SK-N-SH (cell line): ENCODE data around the gene CHST15. TPM values are rescaled to one million over a fixed set of nuclear protein-coding genes. Genes with fewer than 3 reads are reported as not detected.

Experiments
- CTCF ChIA-PET: fragments of 300-600, 350-600 bp; formaldehyde crosslinking; extraction: SDS; loops from one replicate; lab custom pipeline; 2021; lab: Yijun Ruan, JAX
- POLR2A ChIA-PET: fragments of 350-600 bp; sonication (Branson Sonifier 250); formaldehyde crosslinking; extraction: SDS; loops from one replicate; lab custom pipeline; 2020; ENCODE audit warnings: antibody characterized with exemption, inconsistent platforms; lab: Yijun Ruan, JAX
- DNase-seq: peaks from one replicate; pipeline ENCODE4 v3.0.0; 2012
- H2AFZ ChIP-seq: fragments of 200-600 bp; sonication (generic); 2 replicates; pipeline ENCODE4 v1.8.1; 2016; ENCODE audit warnings: antibody characterized with exemption, mild to moderate bottlenecking, low read depth
- H3F3A ChIP-seq: fragments of 200-600 bp; sonication (generic); replicated peaks from 2 replicates; pipeline ENCODE3; 2016; ENCODE audit warnings: antibody characterized with exemption, mild to moderate bottlenecking; ENCODE audit not compliant: insufficient read depth
- H3K27ac ChIP-seq, 2 experiments: fragments of 200-500 bp in 1 of 2; fragments of 200-600 bp in 1 of 2; sonication (Bioruptor generic) in 1 of 2; sonication (generic), shearing (Covaris generic) in 1 of 2; 2 replicates each; pipeline versions ENCODE4 v1.5.1 to v1.6.1; 2014 to 2016; ENCODE audit warnings: low read depth in 2 of 2, inconsistent platforms in 1 of 2, low read length in 1 of 2, mild to moderate bottlenecking in 1 of 2, mixed read lengths in 1 of 2
- H3K27me3 ChIP-seq: fragments of 200-600 bp; sonication (generic), shearing (Covaris generic); 2 replicates; pipeline ENCODE4 v1.6.1; 2016; ENCODE audit warnings: mixed run types; ENCODE audit not compliant: insufficient read depth
- H3K36me3 ChIP-seq, 2 experiments: fragments of 200-500 bp in 1 of 2; fragments of 200-600 bp in 1 of 2; sonication (Bioruptor generic) in 1 of 2; sonication (generic) in 1 of 2; replicated peaks in 1 of 2; 2 replicates each; pipeline versions ENCODE3 to v1.5.1; 2014 to 2016; ENCODE audit warnings: low read length in 1 of 2, mild to moderate bottlenecking in 1 of 2; ENCODE audit not compliant: insufficient read depth in 2 of 2, control insufficient read depth in 1 of 2
- H3K4me1 ChIP-seq, 2 experiments: fragments of 200-500 bp in 1 of 2; fragments of 200-600 bp in 1 of 2; sonication (Bioruptor generic) in 1 of 2; sonication (generic), shearing (Covaris generic) in 1 of 2; 2 replicates each; pipeline versions ENCODE4 v1.5.1 to v1.6.1; 2014 to 2016; ENCODE audit warnings: low read depth in 1 of 2, low read length in 1 of 2, mixed run types in 1 of 2; ENCODE audit not compliant: insufficient read depth in 2 of 2, control insufficient read depth in 1 of 2
- H3K4me2 ChIP-seq: fragments of 200-600 bp; sonication (generic), shearing (Covaris generic); 2 replicates; pipeline ENCODE4 v1.6.1; 2017; ENCODE audit warnings: mixed run types
- H3K4me3 ChIP-seq, 2 experiments: fragments of 200-500 bp in 1 of 2; fragments of 200-600 bp in 1 of 2; sonication (Bioruptor generic) in 1 of 2; sonication (generic), shearing (Covaris generic) in 1 of 2; 2 replicates each; pipeline versions ENCODE4 v1.5.1 to v1.8.1; 2014 to 2016; ENCODE audit warnings: low read depth in 2 of 2, inconsistent platforms in 1 of 2, low read length in 1 of 2, mild to moderate bottlenecking in 1 of 2, mixed read lengths in 1 of 2, moderate library complexity in 1 of 2
- H3K79me2 ChIP-seq: fragments of 200-600 bp; sonication (generic); 2 replicates; pipeline ENCODE4 v1.8.1; 2017; ENCODE audit warnings: mild to moderate bottlenecking; ENCODE audit not compliant: insufficient read depth
- H3K9ac ChIP-seq: fragments of 200-600 bp; sonication (generic); 2 replicates; pipeline ENCODE4 v1.6.1; 2017; ENCODE audit warnings: mixed run types
- H3K9me2 ChIP-seq: fragments of 200-600 bp; sonication (generic); 2 replicates; pipeline ENCODE4 v1.6.1; 2017; ENCODE audit warnings: mixed run types
- H3K9me3 ChIP-seq: fragments of 200-600 bp; sonication (generic); 2 replicates; pipeline ENCODE4 v1.6.1; 2017; ENCODE audit warnings: mixed run types, mild to moderate bottlenecking, moderate library complexity
- H4K20me1 ChIP-seq: fragments of 200-600 bp; sonication (generic); 2 replicates; pipeline ENCODE4 v1.6.1; 2017; ENCODE audit warnings: mild to moderate bottlenecking, mixed run types; ENCODE audit not compliant: insufficient read depth
- CHD2 ChIP-seq: fragments of 150-350 bp; IDR thresholded peaks from 2 replicates; pipeline ENCODE4 v1.6.1; 2018; ENCODE audit warnings: low read length; ENCODE audit not compliant: partially characterized antibody
- FOSL2 ChIP-seq: IDR thresholded peaks from 2 replicates; pipeline ENCODE4 v1.4.0; 2012; ENCODE audit warnings: low read depth, mild to moderate bottlenecking, moderate library complexity, borderline replicate concordance
- FOXJ3 ChIP-seq: sonication (generic); formaldehyde crosslinking; IDR thresholded peaks from 2 replicates; pipeline ENCODE4 v1.5.1; 2020; ENCODE audit warnings: mild to moderate bottlenecking, missing genetic modification reagents
- GATA2 ChIP-seq: sonication (generic); formaldehyde crosslinking; IDR thresholded peaks from 2 replicates; pipeline ENCODE4 v1.5.0; 2020; ENCODE audit warnings: mild to moderate bottlenecking, missing genetic modification reagents
- IRF3 ChIP-seq: fragments of 150-350 bp; IDR thresholded peaks from 2 replicates; pipeline ENCODE4 v1.6.1; 2016; ENCODE audit warnings: mild to moderate bottlenecking, low read depth, low read length
- JUND ChIP-seq: IDR thresholded peaks from 2 replicates; pipeline ENCODE4 v1.4.0; 2012
- NFIC ChIP-seq: IDR thresholded peaks from 2 replicates; pipeline ENCODE4 v1.4.0; 2012; ENCODE audit warnings: borderline replicate concordance
- NRF1 ChIP-seq: IDR thresholded peaks from 2 replicates; pipeline ENCODE4 v1.6.1; 2012; ENCODE audit warnings: low read depth, mild to moderate bottlenecking, low read length
- RFX5 ChIP-seq: IDR thresholded peaks from 2 replicates; pipeline ENCODE4 v1.6.1; 2012; ENCODE audit warnings: mild to moderate bottlenecking, improper control_type of control experiment, low read length
- TEAD4 ChIP-seq: IDR thresholded peaks from 2 replicates; pipeline ENCODE4 v1.4.0; 2012; ENCODE audit warnings: mild to moderate bottlenecking, borderline replicate concordance; ENCODE audit not compliant: insufficient read depth
- YY1 ChIP-seq: IDR thresholded peaks from 2 replicates; pipeline ENCODE4 v1.4.0; 2012; ENCODE audit warnings: low read depth, mild to moderate bottlenecking
- WGBS: methylation state at CpG from one replicate; pipeline ENCODE4 v1.1.6; 2017; ENCODE audit warnings: low lambda C conversion rate; 5-methylcytosine and 5-hydroxymethylcytosine counted together
- polyA plus RNA-seq, 3 experiments: library from polyadenylated mRNA; depleted of rRNA; stranded (reverse); fragments of >200 nt; gene quantifications; 2 replicates each; pipeline ENCODE4 v1.2.3, GENCODE V29; 2012
- TF ChIP-seq, protein P1 (sequence below): IDR thresholded peaks from 2 replicates; pipeline ENCODE4 v1.6.1; 2012; ENCODE audit warnings: mild to moderate bottlenecking, low read depth, low read length, moderate library complexity

Gene CHST15
- polyA plus RNA-seq, 1 of the 3 experiments (the other 2 are of a cell fraction) = 0.02 TPM

DNA sequence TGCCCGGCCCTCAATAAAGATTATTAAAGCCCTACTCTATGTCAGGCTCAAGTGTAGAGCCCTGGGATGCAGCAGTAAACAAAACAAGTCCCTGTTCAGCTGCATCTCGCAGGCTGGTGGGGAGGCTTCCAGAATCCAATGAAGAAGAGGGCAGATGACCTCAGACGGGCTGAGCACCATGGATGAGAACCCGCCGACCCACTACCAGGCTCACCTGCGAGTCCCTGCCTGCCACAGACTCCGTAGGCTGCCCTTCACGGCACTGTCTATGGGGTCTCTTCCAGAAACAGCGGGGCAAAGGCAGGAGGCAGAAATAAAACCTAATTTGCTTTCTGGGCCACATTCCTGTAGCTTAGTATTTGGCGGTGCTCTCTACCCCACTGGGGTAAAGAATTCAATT, 22.7 kb downstream of the CHST15 start:
- CTCF ChIA-PET = interaction anchor here (1.0 to 1.9 kb wide), 2 partner anchors 31 to 76 kb away, joined by 3 to 5 read pairs; no protein-coding TSS in a partner anchor
- TF ChIP-seq FOXJ3 (CRISPR knock-in tag) (no peak), RFX5 (no peak), FOSL2 (no peak), GATA2 (CRISPR knock-in tag) (no peak), IRF3 (no peak), TEAD4 (no peak), NFIC (no peak), CHD2 (no peak), NRF1 (no peak), YY1 (no peak), JUND (no peak)
- TF ChIP-seq, protein P1, sequence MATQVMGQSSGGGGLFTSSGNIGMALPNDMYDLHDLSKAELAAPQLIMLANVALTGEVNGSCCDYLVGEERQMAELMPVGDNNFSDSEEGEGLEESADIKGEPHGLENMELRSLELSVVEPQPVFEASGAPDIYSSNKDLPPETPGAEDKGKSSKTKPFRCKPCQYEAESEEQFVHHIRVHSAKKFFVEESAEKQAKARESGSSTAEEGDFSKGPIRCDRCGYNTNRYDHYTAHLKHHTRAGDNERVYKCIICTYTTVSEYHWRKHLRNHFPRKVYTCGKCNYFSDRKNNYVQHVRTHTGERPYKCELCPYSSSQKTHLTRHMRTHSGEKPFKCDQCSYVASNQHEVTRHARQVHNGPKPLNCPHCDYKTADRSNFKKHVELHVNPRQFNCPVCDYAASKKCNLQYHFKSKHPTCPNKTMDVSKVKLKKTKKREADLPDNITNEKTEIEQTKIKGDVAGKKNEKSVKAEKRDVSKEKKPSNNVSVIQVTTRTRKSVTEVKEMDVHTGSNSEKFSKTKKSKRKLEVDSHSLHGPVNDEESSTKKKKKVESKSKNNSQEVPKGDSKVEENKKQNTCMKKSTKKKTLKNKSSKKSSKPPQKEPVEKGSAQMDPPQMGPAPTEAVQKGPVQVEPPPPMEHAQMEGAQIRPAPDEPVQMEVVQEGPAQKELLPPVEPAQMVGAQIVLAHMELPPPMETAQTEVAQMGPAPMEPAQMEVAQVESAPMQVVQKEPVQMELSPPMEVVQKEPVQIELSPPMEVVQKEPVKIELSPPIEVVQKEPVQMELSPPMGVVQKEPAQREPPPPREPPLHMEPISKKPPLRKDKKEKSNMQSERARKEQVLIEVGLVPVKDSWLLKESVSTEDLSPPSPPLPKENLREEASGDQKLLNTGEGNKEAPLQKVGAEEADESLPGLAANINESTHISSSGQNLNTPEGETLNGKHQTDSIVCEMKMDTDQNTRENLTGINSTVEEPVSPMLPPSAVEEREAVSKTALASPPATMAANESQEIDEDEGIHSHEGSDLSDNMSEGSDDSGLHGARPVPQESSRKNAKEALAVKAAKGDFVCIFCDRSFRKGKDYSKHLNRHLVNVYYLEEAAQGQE = no peak
- TF ChIP-seq, all 33 proteins: peak for 0
- Histone ChIP-seq H3K4me2 (no peak overlapping the region), H4K20me1 (no peaks in the 10 kb centered on the region), H3F3A (no peaks in the 10 kb centered on the region), H3K9me3 (no peaks in the 10 kb centered on the region), H3K27ac (no peak overlapping the region), H3K4me3 (no peak overlapping the region), H3K79me2 (no peaks in the 10 kb centered on the region), H3K27me3 (no peaks in the 10 kb centered on the region), H3K4me1 (peaks cover 0 to 17% of the 10 kb centered on the region in 2 experiments; a peak in 1 of 4 replicates), H3K9me2 (no peaks in the 10 kb centered on the region), H3K36me3 (no peaks in the 10 kb centered on the region), H3K9ac (no peak overlapping the region), H2AFZ (no peak overlapping the region)
- POLR2A ChIA-PET = no interaction called here
- DNase-seq = no peak
- WGBS = 40% methylated on average over 7 of the region's 10 CpGs
